GM12865 (cell line): ENCODE data around the gene MLN.

Experiments used
- DNase-seq: peaks from one replicate; pipeline ENCODE4 v3.0.0; 2010; ENCODE audit warnings: low read depth
- H3K4me3 ChIP-seq: 2 replicates; pipeline ENCODE4 v1.5.1; 2011; ENCODE audit warnings: mild to moderate bottlenecking, low read depth, low read length, control low read depth
- CTCF ChIP-seq: IDR thresholded peaks from 2 replicates; pipeline ENCODE4 v1.5.1; 2011; ENCODE audit warnings: low read length, control low read depth, low read depth, inconsistent platforms; ENCODE audit not compliant: insufficient read depth; ENCODE audit errors: missing control alignments

MLN gene

DNA sequence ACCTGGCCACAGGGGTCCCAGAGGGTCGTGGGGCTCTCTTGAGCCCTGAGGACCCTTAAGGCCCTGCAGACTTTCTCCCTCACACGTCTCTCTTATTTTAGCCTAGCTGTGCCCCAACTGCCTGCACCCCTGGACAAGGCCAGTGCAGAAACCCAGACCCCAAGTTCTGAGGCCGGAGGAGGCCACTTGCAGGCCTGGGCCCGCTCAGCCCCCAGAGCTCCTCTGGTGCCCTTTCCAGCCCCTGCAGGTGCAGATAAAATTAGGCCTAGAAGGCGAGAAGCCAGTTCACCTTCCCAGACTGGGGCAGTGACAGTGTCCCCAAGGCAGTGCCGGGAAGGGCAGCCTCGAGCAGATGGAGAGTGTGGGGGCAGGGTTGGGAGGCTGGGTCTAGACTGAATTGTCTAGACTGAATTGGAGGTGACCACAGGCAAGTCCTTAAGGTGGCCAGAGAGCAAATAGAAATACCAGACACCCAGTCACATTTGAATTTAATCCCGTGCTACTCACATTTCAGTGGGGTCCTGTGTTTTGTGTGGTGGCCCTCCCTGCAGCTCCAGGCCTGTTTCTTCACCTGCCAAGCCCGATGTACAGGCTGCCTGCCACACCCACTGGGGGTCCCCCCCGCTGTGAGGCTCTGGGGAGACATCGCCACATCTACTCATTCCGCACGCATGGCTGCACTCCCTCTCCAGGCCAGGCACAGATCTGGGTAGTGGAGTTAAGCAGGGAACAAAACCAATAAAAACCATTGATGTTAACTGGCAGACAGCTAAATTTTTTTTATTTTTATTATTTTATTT is 48.5 kb downstream of the MLN start:
- no peak overlapping the region for H3K4me3 ChIP-seq
- TF ChIP-seq CTCF: no peak
- no peak for DNase-seq

DNA sequence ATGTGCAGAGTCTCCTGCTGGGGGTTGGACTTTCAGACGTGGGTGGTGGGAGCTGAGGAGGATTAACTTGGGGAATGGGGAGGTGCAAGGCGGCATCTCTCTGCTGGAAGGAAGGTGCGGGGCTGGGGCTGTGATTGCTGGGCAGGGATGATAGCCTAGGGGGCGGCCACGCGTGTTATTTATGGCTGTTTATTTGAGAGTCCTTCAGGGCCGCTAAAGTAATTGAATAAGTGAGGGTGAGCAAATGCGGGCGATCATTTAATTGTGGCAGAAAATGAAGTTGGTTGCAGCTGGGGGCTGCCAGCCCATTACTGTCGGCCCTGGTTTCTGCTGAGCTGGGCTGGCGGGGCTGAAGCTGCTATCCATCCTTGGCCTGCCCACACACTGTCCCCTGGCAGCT is 49.6 kb downstream of the MLN start:
- no peak for DNase-seq
- H3K4me3 ChIP-seq: no peak overlapping the region
- TF ChIP-seq CTCF: no peak

GRCh38 chr6:33752646-33753015 is 51.2 kb downstream of the MLN start:
- TF ChIP-seq CTCF: no peak
- DNase-seq: no peak

GRCh38 chr6:33751771-33752645 is 51.8 kb downstream of the MLN start:
- TF ChIP-seq CTCF: no peak
- peak; percentile 26 for DNase-seq
- H3K4me3 ChIP-seq: no peak overlapping the region

More at GRCh38 chr6:33752646-33753015, 51.2 kb downstream of the MLN start:
- no peak overlapping the region for H3K4me3 ChIP-seq

- DNase-seq: no peak
- H3K4me3 ChIP-seq: no peak overlapping the region
- TF ChIP-seq CTCF: no peak
These were observed 53.4 kb downstream of the MLN start for GRCh38 chr6:33750244-33750991.

DNA sequence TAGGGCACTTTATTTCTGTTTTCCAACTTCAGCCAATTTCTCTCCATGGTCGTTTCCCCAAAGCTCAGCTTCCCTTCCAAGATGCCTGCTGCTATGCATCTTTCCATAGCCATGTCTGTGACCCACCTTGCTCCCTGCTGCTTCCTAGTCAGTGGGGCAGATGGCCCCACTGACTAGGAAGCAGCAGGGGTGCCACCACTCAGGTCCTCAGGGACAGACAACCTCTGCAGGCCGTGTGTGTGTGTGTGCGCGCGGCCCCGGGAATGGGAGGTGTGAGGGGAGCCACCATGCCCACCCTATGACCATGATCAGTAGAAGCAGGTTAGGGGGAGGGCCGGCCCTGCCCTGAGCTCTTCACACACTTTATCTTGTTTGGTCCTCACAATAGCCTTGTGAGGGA is 54.4 kb downstream of the MLN start:
- no peak for DNase-seq
- no peak for TF ChIP-seq CTCF
- H3K4me3 ChIP-seq: no peak overlapping the region
